Gastroesophageal sphincter (tissue), 4 donors: ENCODE data around the gene CENPV. TPM values are rescaled to one million over a fixed set of nuclear protein-coding genes. Genes with fewer than 3 reads are reported as not detected.

ENCODE experiments used
- ATAC-seq: fragments of 150-250 bp; one replicate; pipeline ENCODE4 v1.9.1; 2016; ENCODE audit warnings: mild to moderate bottlenecking, moderate library complexity
- H3K27ac ChIP-seq, 4 donors: fragments of 200-600 bp; sonication (generic) in 3 of 4; 1 replicate in 3 of 4; 2 replicates in 1 of 4; pipeline ENCODE4 v1.5.1; 2016 to 2019
- H3K27me3 ChIP-seq: fragments of 200-600 bp; sonication (generic); one replicate; pipeline ENCODE4 v1.5.1; 2019
- H3K36me3 ChIP-seq, 2 donors: fragments of 200-600 bp; sonication (generic); one replicate each; pipeline ENCODE4 v1.5.1; 2019; ENCODE audit warnings: control low read depth in 1 of 2
- H3K4me1 ChIP-seq, 3 donors: fragments of 200-600 bp; sonication (generic); 1 replicate in 2 of 3; 2 replicates in 1 of 3; pipeline ENCODE4 v1.5.1; 2016 to 2019; ENCODE audit warnings: control low read depth in 2 of 3
- H3K4me3 ChIP-seq, 2 donors: fragments of 200-600 bp; sonication (generic); one replicate each; pipeline ENCODE4 v1.5.1; 2019; ENCODE audit warnings: mild to moderate bottlenecking in 1 of 2, moderate library complexity in 1 of 2
- H3K9me3 ChIP-seq, 3 donors: fragments of 200-600 bp; sonication (generic); one replicate each; pipeline ENCODE4 v1.5.1; 2017 to 2019; ENCODE audit warnings: control low read depth in 2 of 3
- EP300 ChIP-seq: sonication (generic); formaldehyde crosslinking; IDR thresholded peaks from one replicate; pipeline ENCODE4 v1.6.1; 2017; ENCODE audit warnings: antibody characterized with exemption, mild to moderate bottlenecking
- POLR2A ChIP-seq, 2 donors: fragments of 450-650 bp; IDR thresholded peaks; one replicate each; pipeline ENCODE4 v1.6.1; 2017; ENCODE audit warnings: antibody characterized with exemption in 2 of 2, mild to moderate bottlenecking in 2 of 2, moderate library complexity in 1 of 2
- POLR2AphosphoS5 ChIP-seq: sonication (generic); formaldehyde crosslinking; IDR thresholded peaks from one replicate; pipeline ENCODE4 v1.6.1; 2017; ENCODE audit warnings: antibody characterized with exemption
- WGBS, 2 donors: methylation state at CpG; one replicate each; pipeline ENCODE4 v1.1.5; 2018; ENCODE audit warnings: low coverage in 1 of 2; 5-methylcytosine and 5-hydroxymethylcytosine counted together
- total RNA-seq, 4 donors: library from RNA; depleted of rRNA; stranded (reverse); fragments of >200 nt; gene quantifications; one replicate each; pipeline ENCODE4 v1.1.0, GENCODE V29; 2016
- TF ChIP-seq, protein P1 (sequence below), 4 experiments: fragments of 200-600 bp in 2 of 4; fragments of 450-650 bp in 2 of 4; sonication (generic) in 1 of 4; IDR thresholded peaks; one replicate each; pipeline ENCODE4 v1.5.1; 2017 to 2019; ENCODE audit warnings: antibody characterized with exemption in 4 of 4, mild to moderate bottlenecking in 2 of 4, moderate library complexity in 2 of 4

The CENPV gene
- total RNA-seq, 4 donors from 2014 or later: 7.3 to 16.4 (median 10.3) TPM

DNA sequence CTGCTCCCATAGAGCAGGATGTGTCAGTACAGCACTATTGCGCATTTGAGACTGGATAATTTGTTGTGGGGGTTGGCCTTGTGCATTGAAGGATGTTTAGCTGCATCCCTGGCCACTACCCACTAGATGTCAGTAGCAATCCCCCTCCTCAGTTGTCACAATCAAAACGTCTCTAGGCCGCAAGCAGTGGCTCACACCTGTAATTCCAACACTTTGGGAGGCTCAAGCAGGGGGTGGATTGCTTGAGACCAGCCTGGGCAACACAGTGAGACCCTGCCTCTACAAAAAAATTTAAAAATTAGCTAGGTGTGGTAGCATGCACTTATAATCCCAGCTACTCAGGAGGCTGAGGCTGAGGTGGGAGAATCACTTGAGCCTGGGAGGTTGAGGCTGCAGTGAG lies 48.4 kb downstream of the CENPV start:
- H3K36me3 ChIP-seq: peaks cover 0 to 66% of the 10 kb centered on the region in 2 donors
- no peaks in the 10 kb centered on the region for H3K9me3 ChIP-seq
- H3K4me3 ChIP-seq: no peak overlapping the region
- H3K4me1 ChIP-seq: no peaks in the 10 kb centered on the region
- no peak for ATAC-seq
- TF ChIP-seq POLR2A (IDR thresholded peaks at IDR 0.05) (no peak), EP300 (no peak), POLR2AphosphoS5 (no peak)
- TF ChIP-seq, protein P1, sequence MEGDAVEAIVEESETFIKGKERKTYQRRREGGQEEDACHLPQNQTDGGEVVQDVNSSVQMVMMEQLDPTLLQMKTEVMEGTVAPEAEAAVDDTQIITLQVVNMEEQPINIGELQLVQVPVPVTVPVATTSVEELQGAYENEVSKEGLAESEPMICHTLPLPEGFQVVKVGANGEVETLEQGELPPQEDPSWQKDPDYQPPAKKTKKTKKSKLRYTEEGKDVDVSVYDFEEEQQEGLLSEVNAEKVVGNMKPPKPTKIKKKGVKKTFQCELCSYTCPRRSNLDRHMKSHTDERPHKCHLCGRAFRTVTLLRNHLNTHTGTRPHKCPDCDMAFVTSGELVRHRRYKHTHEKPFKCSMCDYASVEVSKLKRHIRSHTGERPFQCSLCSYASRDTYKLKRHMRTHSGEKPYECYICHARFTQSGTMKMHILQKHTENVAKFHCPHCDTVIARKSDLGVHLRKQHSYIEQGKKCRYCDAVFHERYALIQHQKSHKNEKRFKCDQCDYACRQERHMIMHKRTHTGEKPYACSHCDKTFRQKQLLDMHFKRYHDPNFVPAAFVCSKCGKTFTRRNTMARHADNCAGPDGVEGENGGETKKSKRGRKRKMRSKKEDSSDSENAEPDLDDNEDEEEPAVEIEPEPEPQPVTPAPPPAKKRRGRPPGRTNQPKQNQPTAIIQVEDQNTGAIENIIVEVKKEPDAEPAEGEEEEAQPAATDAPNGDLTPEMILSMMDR (IDR thresholded peaks at IDR 0.05): no peak
- H3K27ac ChIP-seq: no peak overlapping the region
- H3K27me3 ChIP-seq: no peaks in the 10 kb centered on the region
- WGBS, 2 donors: 100% methylated on average over 1 of the region's 3 CpGs; no CpG with 5 or more reads in 1 of the 2 donors

DNA sequence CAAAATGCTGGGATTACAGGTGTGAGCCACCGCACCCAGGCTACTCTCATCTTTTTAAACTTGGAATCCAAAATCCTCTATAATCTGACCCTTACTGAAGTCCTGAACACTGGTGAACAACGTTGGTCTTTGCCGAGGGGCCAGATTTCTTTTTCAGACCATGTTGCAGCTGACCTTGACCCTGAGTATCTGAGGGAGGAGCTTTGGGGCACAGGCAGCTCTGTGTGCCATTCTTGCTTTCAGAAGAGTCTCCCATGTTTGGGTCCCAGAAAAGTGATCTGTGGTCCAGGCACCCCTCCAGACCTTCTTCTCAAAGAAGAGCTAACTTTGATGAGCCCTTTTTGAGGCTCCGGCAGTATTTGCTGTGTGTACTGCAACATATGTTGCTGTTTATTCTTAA lies 50.4 kb downstream of the CENPV start:
- H3K4me3 ChIP-seq: no peak overlapping the region
- no peaks in the 10 kb centered on the region for H3K27me3 ChIP-seq
- no peaks in the 10 kb centered on the region for H3K9me3 ChIP-seq
- no peak for ATAC-seq
- no peak overlapping the region for H3K27ac ChIP-seq
- H3K4me1 ChIP-seq: no peaks in the 10 kb centered on the region
- WGBS, 2 donors: 50 to 83% methylated on average over 2 to 3 of the region's 4 CpGs
- TF ChIP-seq POLR2AphosphoS5: no peak
- TF ChIP-seq EP300: no peak
- TF ChIP-seq, protein P1 (IDR thresholded peaks at IDR 0.05): no peak
- no peak for TF ChIP-seq POLR2A (IDR thresholded peaks at IDR 0.05)
- H3K36me3 ChIP-seq: peaks cover 0 to 71% of the 10 kb centered on the region in 2 donors

DNA sequence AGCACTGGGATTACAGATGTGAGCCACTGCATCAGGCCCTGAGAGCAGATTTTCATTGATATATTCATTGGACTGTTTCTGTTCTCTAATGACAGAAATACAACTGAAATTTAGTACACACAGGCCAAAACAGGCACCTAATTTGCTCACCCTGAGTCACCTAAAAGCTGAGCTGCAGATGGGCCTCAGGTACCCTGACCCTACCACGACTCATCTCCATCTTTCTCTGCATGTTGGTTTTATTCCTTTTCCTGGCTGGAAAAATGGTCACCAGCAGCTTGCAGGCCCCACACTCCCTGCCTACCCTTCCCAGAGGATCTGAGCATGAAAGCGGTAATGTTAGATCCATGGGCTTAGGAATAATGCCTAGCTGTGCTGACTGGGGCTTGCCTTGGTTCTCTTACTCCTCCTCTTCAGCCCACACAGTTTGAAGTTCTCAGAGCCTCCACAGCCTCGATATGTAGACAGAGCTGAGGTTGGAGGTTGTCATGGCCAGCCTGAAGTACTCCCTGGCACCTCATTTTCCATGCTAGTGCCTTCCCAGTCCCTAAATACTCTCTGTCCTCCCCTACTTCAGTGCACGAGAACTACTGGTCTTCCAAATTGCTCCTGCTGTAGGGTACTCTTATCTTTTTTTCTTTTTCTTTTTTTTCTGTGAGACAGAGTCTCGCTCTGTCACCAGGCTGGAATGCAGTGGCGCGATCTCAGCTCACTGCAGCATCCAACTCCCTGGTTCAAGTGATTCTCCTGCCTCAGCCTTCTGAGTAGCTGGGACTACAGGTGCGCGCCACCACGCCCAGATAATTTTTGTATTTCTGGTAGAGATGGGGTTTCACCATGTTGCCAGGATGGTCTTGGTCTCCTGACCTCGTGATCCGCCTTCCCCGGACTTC lies 51.1 kb downstream of the CENPV start:
- no peak for ATAC-seq
- TF ChIP-seq EP300: no peak
- TF ChIP-seq, protein P1 (IDR thresholded peaks at IDR 0.05): no peak
- TF ChIP-seq POLR2AphosphoS5: no peak
- TF ChIP-seq POLR2A (IDR thresholded peaks at IDR 0.05): no peak
- H3K27me3 ChIP-seq: no peaks in the 10 kb centered on the region
- 88 to 98% methylated on average over 9 to 10 of the region's 13 CpGs for WGBS, 2 donors
- no peak overlapping the region for H3K4me3 ChIP-seq
- H3K4me1 ChIP-seq: no peaks in the 10 kb centered on the region
- no peak overlapping the region for H3K27ac ChIP-seq
- peaks cover 0 to 69% of the 10 kb centered on the region in 2 donors for H3K36me3 ChIP-seq
- no peaks in the 10 kb centered on the region for H3K9me3 ChIP-seq

DNA sequence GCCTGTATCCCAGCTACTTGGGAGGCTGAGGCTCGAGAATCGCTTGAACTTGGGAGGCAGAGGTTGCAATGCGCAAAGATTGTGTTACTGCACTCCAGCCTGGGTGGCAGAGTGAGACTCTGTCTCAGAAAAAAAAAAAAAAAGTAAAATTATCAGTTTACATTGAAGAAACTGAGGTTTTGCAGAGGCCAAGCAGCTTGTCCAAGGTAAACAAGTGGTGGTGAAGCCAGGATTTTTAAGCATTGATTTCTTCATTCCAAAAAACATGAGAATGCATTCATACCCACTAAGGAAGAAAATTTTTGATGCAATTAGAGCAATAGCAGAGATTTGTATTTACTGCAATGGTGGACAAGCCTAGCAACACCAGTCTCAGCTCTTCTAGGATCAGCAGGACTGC lies 52.7 kb downstream of the CENPV start:
- Histone ChIP-seq H3K4me1 (no peaks in the 10 kb centered on the region), H3K9me3 (no peaks in the 10 kb centered on the region), H3K27me3 (no peaks in the 10 kb centered on the region), H3K27ac (no peak overlapping the region), H3K36me3 (peaks cover 0 to 58% of the 10 kb centered on the region in 2 donors), H3K4me3 (no peak overlapping the region)
- no peak for ATAC-seq
- 100% methylated on average over 1 of the region's 3 CpGs; no CpG with 5 or more reads in 1 of the 2 donors for WGBS, 2 donors
- TF ChIP-seq, protein P1 (IDR thresholded peaks at IDR 0.05): no peak
- TF ChIP-seq POLR2A (IDR thresholded peaks at IDR 0.05) (no peak), POLR2AphosphoS5 (no peak), EP300 (no peak)
